D721Med (cell line): ENCODE data around the gene TMEM235.

Source experiments
- DNase-seq: peaks from one replicate; pipeline ENCODE4 v3.0.0; 2011; ENCODE audit warnings: low spot score; ENCODE audit not compliant: insufficient read length
- FAIRE-seq: peaks from 2 replicates; lab custom pipeline; 2011; peaks lifted over from hg19 to GRCh38; lab: Jason Lieb, UNC
- TF ChIP-seq, protein P1 (sequence below): IDR thresholded peaks from 2 replicates; pipeline ENCODE4 v1.5.1; 2012; ENCODE audit warnings: mild to moderate bottlenecking, control low read depth; ENCODE audit not compliant: insufficient read depth; ENCODE audit errors: missing control alignments

The TMEM235 gene

DNA sequence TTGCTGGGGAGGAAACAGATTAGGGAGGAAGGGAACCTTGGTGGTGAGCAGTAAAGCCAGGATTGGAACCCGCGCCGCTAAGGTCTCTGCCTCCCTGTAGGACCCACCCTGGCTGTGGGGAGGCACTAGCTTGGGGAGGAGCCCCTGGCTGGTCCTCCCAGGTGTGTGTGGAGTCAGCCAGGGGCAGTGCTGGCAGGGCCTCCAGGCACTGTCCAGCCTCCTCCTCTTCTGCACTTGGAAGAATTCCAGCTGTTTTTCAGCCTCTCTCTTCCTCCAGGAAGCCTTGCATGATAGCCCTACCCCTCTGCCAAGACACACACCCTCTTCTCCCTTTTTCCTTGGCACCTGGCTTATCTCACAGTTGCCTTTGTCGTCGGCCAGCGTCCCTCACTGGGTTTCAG is 34.8 kb downstream of the TMEM235 start:
- no peak for DNase-seq
- TF ChIP-seq, protein P1, sequence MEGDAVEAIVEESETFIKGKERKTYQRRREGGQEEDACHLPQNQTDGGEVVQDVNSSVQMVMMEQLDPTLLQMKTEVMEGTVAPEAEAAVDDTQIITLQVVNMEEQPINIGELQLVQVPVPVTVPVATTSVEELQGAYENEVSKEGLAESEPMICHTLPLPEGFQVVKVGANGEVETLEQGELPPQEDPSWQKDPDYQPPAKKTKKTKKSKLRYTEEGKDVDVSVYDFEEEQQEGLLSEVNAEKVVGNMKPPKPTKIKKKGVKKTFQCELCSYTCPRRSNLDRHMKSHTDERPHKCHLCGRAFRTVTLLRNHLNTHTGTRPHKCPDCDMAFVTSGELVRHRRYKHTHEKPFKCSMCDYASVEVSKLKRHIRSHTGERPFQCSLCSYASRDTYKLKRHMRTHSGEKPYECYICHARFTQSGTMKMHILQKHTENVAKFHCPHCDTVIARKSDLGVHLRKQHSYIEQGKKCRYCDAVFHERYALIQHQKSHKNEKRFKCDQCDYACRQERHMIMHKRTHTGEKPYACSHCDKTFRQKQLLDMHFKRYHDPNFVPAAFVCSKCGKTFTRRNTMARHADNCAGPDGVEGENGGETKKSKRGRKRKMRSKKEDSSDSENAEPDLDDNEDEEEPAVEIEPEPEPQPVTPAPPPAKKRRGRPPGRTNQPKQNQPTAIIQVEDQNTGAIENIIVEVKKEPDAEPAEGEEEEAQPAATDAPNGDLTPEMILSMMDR, result no peak
- no peak for FAIRE-seq

DNA sequence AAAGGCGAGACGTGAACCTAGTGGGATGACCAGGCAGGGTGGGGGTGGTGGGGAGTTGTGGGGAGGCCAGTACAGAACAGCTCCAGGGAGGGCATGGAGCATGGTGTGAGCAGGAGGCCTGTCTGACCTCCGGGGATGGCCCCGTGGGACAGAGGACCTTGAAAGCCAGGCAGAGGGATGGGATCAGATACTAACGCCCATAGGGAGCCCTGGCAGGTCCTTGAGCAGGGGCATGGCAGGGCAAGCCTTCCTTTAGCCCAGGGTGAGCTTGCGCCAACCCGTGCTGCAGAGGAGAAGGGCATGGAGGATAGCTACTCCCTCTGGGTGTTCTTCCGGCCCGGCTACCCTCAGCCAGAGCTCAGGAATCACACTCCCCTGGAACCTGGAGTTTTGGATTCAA is 35.3 kb downstream of the TMEM235 start:
- no peak for DNase-seq
- TF ChIP-seq, protein P1, result no peak
- no peak for FAIRE-seq

DNA sequence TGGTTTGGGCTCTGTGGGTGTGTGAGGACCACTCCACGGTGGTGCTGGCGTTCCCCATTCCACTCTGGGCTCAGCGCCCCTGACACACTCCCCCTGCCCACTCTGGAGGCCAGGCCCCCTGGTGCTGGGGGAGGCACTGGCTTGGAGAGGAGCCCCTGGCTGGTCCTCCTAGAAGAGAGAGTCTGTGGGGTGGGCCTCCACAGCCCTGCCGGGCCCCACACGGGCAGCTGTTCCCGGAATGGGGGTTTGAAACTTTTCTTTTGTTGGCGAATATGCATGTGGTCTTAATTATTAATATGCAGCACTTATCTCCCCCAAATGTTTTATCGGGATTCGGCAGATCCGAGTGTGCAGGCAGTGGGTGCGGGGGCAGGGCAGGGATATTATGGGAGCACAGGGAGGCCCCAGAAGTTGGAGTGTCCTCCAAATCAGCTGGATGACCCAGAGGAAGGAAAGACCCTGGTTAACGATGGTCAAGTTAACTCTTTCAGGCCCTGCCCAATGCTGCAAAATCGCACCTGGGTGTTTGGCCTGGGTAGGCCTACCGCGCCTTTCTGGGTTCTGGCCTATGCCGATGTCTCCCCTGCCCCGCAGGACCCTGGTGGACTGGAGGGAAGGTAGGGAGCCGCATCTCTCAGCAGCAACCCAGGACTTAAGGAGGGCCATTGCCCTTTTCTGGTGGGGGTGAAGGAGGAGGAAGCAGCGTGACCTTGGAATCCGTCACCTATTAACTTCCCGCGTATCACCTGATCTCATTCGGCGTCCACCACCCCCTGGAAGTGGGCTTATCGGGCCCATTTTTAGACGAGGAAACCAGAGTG is 36.0 kb downstream of the TMEM235 start:
- FAIRE-seq, result no peak
- TF ChIP-seq, protein P1, result no peak
- no peak for DNase-seq

DNA sequence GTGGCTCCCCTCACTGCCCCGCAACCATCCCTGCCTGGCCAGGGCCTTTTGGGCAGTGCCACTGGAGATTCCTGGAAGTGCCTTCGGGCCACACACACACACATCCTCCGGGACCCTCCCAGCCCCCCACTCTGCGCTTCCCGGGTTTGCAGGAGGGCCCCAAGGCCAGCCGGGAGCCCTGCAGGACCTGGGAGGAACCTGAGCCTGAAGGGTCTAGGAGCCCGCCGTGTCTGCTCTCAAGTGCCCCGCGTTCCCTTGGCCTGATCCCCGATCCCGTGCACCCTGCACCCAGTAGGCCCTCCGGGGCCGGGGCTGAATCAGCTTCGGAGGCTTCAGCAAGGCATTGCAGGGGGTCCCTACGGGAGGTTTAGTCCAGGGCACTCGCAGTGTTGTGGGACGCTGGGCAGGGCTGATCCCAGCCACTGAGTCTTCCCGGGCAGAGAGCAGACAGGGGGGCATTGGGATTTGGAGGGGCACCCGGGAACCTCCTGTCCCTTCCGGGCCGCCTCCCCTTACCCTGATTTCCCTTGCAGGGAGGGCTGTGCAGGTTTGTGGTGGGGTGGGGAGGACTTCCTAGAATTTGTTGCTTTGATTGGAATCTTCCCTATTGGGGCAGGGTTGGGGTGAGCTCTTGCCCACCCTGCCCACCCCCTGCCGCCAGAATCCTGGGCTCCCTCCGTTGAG is 36.9 kb downstream of the TMEM235 start:
- TF ChIP-seq, protein P1, result no peak
- FAIRE-seq, result no peak
- no peak for DNase-seq

DNA sequence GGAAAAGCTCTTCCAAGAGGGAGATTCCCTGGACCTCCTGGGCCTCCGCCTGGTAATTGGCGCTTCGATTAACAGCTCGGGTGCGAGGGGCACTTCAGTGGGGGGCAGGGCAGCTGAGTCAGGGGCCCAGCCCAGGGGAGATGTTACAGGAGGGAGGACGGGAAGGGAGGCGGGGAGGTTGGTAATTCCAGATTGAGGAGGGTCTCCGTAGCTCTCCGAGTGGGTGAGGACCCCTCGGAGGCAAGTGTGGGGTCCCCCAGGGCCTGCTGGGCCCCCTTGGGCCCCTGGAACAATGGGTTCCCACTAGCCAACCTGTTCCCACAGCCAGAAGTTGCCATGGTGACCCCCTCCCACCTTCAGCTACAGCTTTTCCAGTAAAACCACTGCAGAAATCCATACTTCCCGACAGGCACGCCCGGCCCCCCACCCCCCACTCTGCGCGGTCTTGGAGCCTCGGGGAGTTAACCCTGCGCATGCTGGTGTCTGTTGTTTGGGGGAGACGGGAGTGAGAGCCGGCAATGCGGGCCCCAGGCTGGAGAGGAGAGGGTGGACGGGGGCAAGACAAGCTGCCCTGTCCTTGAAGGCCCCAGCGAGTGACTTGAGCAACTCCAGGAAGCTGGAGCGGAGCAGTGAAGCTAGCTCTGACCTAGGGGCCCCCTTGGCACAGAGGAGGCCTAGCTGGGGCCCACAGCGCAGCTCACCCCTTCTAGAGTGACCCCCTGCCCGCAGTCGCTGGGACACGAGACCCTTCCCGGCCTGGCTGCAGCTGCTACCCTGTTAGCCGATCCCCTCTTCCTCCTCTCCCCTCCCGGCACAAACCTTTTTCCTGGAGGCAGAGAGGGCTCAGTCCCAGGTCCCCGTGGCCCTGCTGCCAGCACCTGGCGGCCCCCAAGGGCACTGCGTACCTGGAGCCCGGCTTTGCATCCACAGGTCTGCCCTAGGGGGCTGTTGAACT is 37.8 kb downstream of the TMEM235 start:
- TF ChIP-seq, protein P1, result no peak
- DNase-seq (no peak), FAIRE-seq (no peak)

DNA sequence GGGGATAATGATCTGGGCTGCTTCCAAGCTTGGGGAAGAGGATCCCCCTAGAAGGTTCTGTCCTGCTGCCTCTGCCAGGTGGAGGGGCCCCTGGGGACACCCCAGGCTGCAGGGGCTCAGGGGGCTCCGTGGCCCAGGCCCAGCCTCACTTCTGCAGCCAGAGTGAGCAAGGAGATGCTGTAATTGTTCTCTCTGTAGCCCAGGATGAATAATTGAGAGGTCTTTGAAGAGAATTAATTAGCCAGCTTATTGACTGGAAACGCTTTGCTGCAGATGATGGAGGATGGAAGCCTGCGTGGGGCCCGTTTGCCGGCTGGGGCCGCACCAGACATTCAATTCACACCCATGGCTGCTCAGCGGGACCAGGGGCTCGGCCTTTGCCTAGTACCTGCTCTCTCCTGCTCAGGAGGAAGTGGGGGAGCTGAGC is 38.5 kb downstream of the TMEM235 start:
- no peak for DNase-seq
- no peak for FAIRE-seq
- TF ChIP-seq, protein P1, result no peak
